ENCODE results near the gene UGGT2. TPM values are rescaled to one million over a fixed set of nuclear protein-coding genes. Genes with fewer than 3 reads are reported as not detected.

The UGGT2 gene
- total RNA-seq, 3 donors from 2014 or later (not counting 1 experiment from before 2014, with no cell fraction given), result 0.63 to 1.4 (median 1.3) TPM

DNA sequence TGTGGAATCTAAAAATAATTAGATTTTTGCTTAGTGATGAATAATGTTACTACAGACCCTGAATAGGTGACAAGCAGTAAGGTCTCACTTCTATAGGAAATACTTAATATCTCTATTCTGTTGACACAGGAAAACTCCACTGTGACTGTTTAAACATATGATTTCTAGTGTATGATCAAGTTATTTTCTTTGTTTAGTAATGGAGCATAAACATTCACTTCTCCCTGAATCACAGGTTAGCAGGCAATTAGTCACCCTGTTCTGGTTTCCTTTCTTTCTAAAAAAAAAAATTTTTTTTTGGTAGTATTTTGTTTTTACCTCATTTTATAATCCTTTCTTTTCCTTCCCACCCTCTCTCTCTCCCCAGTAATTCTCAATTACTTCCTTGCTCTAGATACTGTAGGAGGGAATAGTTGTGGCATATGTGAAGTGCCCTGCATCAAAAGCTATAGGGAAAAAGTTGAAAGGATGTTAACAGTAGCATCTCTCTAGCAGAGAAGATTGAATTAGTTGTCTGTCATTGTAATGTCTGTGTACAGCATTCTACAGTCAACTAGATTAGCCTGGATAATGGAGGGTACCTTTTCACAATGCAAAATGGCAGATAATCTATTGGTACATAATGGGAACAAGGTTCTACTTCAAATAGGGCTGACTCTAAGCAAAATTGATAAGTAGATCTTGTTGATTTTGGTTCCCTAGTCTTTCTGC is 40.2 kb upstream of the UGGT2 start:
- ATAC-seq (no peak), DNase-seq (no peak)
- no peaks in the 10 kb centered on the region for H3K36me3 ChIP-seq (ENCODE audit: control insufficient read depth, insufficient read depth, low read length)
- TF ChIP-seq, protein P1, sequence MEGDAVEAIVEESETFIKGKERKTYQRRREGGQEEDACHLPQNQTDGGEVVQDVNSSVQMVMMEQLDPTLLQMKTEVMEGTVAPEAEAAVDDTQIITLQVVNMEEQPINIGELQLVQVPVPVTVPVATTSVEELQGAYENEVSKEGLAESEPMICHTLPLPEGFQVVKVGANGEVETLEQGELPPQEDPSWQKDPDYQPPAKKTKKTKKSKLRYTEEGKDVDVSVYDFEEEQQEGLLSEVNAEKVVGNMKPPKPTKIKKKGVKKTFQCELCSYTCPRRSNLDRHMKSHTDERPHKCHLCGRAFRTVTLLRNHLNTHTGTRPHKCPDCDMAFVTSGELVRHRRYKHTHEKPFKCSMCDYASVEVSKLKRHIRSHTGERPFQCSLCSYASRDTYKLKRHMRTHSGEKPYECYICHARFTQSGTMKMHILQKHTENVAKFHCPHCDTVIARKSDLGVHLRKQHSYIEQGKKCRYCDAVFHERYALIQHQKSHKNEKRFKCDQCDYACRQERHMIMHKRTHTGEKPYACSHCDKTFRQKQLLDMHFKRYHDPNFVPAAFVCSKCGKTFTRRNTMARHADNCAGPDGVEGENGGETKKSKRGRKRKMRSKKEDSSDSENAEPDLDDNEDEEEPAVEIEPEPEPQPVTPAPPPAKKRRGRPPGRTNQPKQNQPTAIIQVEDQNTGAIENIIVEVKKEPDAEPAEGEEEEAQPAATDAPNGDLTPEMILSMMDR (IDR thresholded peaks at IDR 0.05), result no peak
- no peak overlapping the region for H3K27ac ChIP-seq (ENCODE audit: low read length)
- H3K9me3 ChIP-seq (ENCODE audit: control insufficient read depth, insufficient read depth, low read length), result no peaks in the 10 kb centered on the region
- intact Hi-C loops (cut with micrococcal nuclease), result no loop called here
- H3K4me1 ChIP-seq (ENCODE audit: control insufficient read depth, insufficient read depth, low read length), result no peaks in the 10 kb centered on the region
- Mint-ChIP-seq H3K27ac (no peak overlapping the region), H3K4me3 (no peak overlapping the region), H3K4me1 (no peaks in the 10 kb centered on the region), H3K36me3 (peaks cover 11% of the 10 kb centered on the region), H3K27me3 (ENCODE audit: low read depth in 2 of 2) (peaks cover 25 to 47% of the 10 kb centered on the region in 2 donors), H3K9me3 (peaks cover 0 to 3% of the 10 kb centered on the region in 2 donors)
- no peak overlapping the region for H3K4me3 ChIP-seq (ENCODE audit: low read length)
- H3K27me3 ChIP-seq (ENCODE audit: control insufficient read depth, insufficient read depth, low read length), result peaks cover 32% of the 10 kb centered on the region

DNA sequence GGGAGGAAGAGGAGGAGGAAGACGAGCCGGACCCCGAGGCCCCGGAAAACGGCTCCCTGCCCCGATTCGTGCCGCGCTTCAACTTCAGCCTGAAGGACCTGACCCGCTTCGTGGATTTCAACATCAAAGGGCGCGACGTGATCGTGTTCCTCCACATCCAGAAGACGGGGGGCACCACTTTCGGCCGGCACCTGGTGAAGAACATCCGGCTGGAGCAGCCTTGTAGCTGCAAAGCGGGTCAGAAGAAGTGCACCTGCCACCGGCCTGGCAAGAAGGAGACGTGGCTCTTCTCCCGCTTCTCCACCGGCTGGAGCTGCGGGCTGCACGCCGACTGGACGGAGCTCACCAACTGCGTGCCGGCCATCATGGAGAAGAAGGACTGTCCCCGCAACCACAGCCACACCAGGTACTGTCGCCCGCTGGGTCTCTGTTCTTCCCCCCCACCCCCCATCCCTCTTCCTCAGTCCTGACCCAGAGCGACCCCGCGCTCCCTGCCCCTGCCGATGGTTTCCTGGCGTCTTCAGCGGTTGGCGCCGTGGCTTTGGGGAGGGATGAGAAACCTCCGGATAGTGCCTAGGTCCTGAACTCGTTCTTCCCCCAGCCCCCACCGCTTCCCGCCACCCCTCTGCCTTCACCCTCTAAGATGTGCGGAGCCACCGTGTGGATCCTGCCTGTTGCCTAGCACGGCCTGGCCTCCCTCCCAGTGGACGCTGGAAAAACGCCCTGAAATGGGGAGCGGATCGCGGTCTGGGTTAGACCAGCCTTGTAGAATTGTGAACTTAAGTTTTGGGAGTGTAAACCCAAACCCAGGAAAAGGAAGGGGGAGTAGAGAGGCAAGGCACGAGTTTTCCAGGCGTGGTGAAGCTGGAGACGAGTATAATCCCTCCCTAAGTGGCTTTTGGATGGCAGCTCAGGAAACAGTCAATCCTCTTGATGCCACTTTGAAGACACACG is 38.2 kb upstream of the UGGT2 start:
- TF ChIP-seq, protein P1 (IDR thresholded peaks at IDR 0.05), result no peak
- ATAC-seq (no peak), DNase-seq (no peak)
- H3K36me3 Mint-ChIP-seq, result peaks cover 14% of the 10 kb centered on the region
- Histone ChIP-seq H3K4me1 (ENCODE audit: control insufficient read depth, insufficient read depth, low read length) (no peaks in the 10 kb centered on the region), H3K4me3 (ENCODE audit: low read length) (no peak overlapping the region), H3K27me3 (ENCODE audit: control insufficient read depth, insufficient read depth, low read length) (peaks cover 40% of the 10 kb centered on the region), H3K27ac (ENCODE audit: low read length) (no peak overlapping the region), H3K36me3 (ENCODE audit: control insufficient read depth, insufficient read depth, low read length) (no peaks in the 10 kb centered on the region), H3K9me3 (ENCODE audit: control insufficient read depth, insufficient read depth, low read length) (no peaks in the 10 kb centered on the region)
- H3K27ac Mint-ChIP-seq, result no peak overlapping the region
- intact Hi-C loops (cut with micrococcal nuclease), result no loop called here
- WGBS (ENCODE audit: insufficient coverage), result 5% methylated on average over 57 of the region's 57 CpGs
- peaks cover 33 to 53% of the 10 kb centered on the region in 2 donors for H3K27me3 Mint-ChIP-seq (ENCODE audit: low read depth in 2 of 2)
- peaks cover 0 to 3% of the 10 kb centered on the region in 2 donors for H3K9me3 Mint-ChIP-seq
- no peak overlapping the region for H3K4me3 Mint-ChIP-seq
- H3K4me1 Mint-ChIP-seq, result no peaks in the 10 kb centered on the region

DNA sequence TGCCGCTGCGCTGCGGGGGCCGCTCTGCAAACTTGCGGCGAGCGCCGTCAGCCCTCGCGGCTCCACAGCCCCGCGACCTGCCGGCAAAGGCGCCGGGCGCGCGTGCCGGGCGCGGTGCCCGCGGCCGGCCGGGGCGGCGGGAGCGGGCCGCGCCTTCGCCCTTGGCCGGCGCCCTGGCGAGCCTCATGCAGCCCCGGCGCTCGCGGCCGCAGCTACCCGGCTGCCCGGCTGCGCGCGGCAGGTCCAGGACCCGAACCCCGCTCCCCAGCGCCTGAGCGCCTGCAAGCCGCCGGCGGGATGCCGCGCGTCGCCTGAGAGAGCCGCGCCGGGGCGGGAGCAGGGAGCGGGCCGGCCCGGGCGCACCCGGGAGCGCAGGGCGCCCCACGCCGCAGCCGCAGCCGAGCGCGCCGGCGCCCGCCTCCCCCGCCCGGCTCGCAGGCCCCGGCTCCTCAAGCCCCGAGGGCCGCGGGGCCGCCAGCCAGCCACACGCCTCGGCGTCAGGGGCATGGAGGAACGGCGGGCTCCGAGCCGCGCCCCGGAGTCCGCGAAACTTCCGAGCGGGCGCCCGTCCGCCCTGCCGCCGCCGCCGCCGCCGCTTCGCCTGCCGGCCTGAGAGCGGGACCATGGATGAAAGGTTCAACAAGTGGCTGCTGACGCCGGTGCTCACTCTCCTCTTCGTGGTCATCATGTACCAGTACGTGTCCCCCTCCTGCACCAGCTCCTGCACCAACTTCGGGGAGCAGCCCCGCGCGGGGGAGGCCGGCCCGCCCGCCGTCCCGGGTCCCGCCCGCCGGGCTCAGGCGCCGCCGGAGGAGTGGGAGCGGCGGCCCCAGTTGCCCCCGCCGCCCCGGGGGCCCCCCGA is 37.3 kb upstream of the UGGT2 start:
- no peaks in the 10 kb centered on the region for H3K9me3 ChIP-seq (ENCODE audit: control insufficient read depth, insufficient read depth, low read length)
- H3K27ac ChIP-seq (ENCODE audit: low read length), result no peak overlapping the region
- H3K4me3 Mint-ChIP-seq, result no peak overlapping the region
- H3K9me3 Mint-ChIP-seq, result peaks cover under 1 to 7% of the 10 kb centered on the region in 2 donors
- H3K4me1 Mint-ChIP-seq, result no peaks in the 10 kb centered on the region
- 2% methylated on average over 133 of the region's 133 CpGs for WGBS (ENCODE audit: insufficient coverage)
- no peak for DNase-seq
- no peak overlapping the region for H3K27ac Mint-ChIP-seq
- no peaks in the 10 kb centered on the region for H3K4me1 ChIP-seq (ENCODE audit: control insufficient read depth, insufficient read depth, low read length)
- TF ChIP-seq, protein P1 (IDR thresholded peaks at IDR 0.05), result no peak
- no peak overlapping the region for H3K4me3 ChIP-seq (ENCODE audit: low read length)
- H3K27me3 ChIP-seq (ENCODE audit: control insufficient read depth, insufficient read depth, low read length), result peaks cover 40% of the 10 kb centered on the region
- peaks cover 14% of the 10 kb centered on the region for H3K36me3 Mint-ChIP-seq
- peaks cover 33 to 49% of the 10 kb centered on the region in 2 donors for H3K27me3 Mint-ChIP-seq (ENCODE audit: low read depth in 2 of 2)
- intact Hi-C loops (cut with micrococcal nuclease), result no loop called here
- no peaks in the 10 kb centered on the region for H3K36me3 ChIP-seq (ENCODE audit: control insufficient read depth, insufficient read depth, low read length)
- no peak for ATAC-seq
